Suppressor macrophage treated with lipopolysaccharide for 4 hours (primary cell): ENCODE measurements around the gene SHE.

Experiments used
- DNase-seq: peaks from one replicate; pipeline ENCODE4 v3.0.0-alpha.2; 2020

SHE gene

GRCh38 chr1:154443274-154444013 lies 58.8 kb downstream of the SHE start:
- no peak for DNase-seq

GRCh38 chr1:154442006-154442740 lies 60.0 kb downstream of the SHE start:
- no peak for DNase-seq

- no peak for DNase-seq
These were observed 60.8 kb downstream of the SHE start for GRCh38 chr1:154441241-154441888.

- peak; percentile 82 for DNase-seq
These were observed 62.0 kb downstream of the SHE start for GRCh38 chr1:154440036-154440804.

- DNase-seq: no peak
These were observed 65.8 kb downstream of the SHE start for GRCh38 chr1:154436433-154436832.

- no peak for DNase-seq
These were observed 66.5 kb downstream of the SHE start for GRCh38 chr1:154435599-154436200.

- DNase-seq: no peak
These were observed 67.7 kb downstream of the SHE start for GRCh38 chr1:154434346-154435085.

- DNase-seq: no peak
These were observed 68.9 kb downstream of the SHE start for GRCh38 chr1:154433161-154433764.

GRCh38 chr1:154431586-154432373 lies 70.4 kb downstream of the SHE start:
- DNase-seq: peak; percentile 98

GRCh38 chr1:154430903-154431302 lies 71.3 kb downstream of the SHE start:
- DNase-seq: no peak

- DNase-seq: no peak
These were observed 72.2 kb downstream of the SHE start for GRCh38 chr1:154429841-154430611.
